ENCODE results near the gene ABCA8.
"Not testable (repeated sequence)": the region's sequence is repeated elsewhere in the genome, so short reads cannot be mapped to it uniquely, and the experiment has no call there.

Gene ABCA8

DNA sequence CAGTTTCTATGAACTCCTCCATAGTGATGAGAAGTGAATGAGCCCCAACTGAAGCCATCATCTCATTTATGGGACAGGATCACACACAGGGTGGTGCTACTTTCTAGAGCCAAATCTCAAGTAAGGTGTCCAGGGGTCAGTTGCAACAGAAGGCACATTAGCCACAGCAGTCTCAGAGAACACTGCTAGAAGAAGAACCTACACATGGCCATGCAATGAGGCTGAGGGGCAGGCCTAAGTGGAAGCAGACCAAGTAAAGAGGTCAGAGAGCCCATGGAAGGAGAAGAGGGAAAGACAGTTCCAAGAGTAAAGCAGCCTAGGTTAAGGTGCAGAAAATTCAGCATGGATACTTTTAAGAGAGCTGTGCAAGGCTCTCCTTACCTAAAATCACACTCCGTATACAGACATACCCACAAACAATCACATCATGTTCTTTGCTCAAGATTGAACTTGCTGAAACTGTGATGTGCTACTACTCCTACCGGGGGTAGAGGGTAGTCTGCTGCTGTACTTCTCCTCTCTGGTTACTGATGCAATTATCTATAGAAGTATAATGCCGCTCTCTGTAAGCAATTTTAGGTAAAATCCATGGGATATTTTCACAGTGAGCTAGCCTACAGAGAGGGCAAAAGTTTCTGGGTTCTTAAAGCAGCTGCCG is 1.7 kb downstream of the ABCA8 start:
- Mint-ChIP-seq H3K27me3 (peaks cover 4% of the 10 kb centered on the region), H3K4me1 (ENCODE audit: low read depth) (no peaks in the 10 kb centered on the region), H3K36me3 (ENCODE audit: low read depth) (no peaks in the 10 kb centered on the region), H3K9me3 (no peaks in the 10 kb centered on the region), H3K27ac (no peak overlapping the region), H3K4me3 (no peak overlapping the region)

DNA sequence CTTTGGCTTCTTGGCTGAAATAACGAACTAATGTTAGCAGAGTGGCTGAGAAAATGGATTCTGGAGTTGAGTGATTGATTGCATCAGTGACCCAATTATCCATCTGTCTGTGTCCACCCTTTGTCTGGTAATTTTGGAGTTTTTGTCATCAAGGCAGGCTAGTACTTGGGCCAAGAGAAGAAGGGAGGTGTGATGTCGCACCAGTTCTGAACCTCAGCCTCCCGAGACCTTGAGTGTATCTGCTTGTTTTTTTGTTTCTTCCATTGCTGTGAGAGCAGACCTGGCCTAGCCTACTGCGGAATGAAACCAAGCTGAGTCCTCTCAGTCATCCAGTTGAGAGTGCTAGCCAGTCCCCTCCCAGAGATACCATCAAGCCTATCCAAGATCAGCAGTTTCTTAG is 4.5 kb downstream of the ABCA8 start:
- H3K4me1 Mint-ChIP-seq (ENCODE audit: low read depth): no peaks in the 10 kb centered on the region
- H3K27ac Mint-ChIP-seq: no peak overlapping the region

DNA sequence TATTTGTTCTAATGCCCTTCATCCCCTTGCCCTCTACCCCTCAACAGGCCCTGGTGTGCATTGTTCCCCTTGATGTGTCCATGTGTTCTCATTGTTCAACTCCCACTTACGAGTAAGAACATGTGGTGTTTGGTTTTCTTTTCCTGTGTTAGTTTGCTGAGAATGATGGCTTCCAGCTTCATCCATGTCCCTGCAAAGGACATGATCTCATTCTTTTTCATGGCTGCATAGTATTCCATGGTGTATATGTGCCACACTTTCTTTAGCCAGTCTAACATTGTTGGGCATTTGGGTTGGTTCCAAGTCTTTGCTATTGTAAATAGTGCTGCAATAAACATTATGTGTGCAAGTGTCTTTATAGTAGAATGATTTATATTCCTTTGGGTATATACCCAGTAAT is 7.3 kb downstream of the ABCA8 start:
- not testable (repeated sequence) for H3K27ac Mint-ChIP-seq; H3K4me1 Mint-ChIP-seq (ENCODE audit: low read depth); H3K9me3 Mint-ChIP-seq; H3K36me3 Mint-ChIP-seq (ENCODE audit: low read depth); H3K4me3 Mint-ChIP-seq; H3K27me3 Mint-ChIP-seq

More for the DNA sequence above, 4.5 kb downstream of the ABCA8 start:
- H3K27me3 Mint-ChIP-seq: no peaks in the 10 kb centered on the region
- H3K9me3 Mint-ChIP-seq: no peaks in the 10 kb centered on the region
- no peaks in the 10 kb centered on the region for H3K36me3 Mint-ChIP-seq (ENCODE audit: low read depth)
- H3K4me3 Mint-ChIP-seq: no peak overlapping the region

DNA sequence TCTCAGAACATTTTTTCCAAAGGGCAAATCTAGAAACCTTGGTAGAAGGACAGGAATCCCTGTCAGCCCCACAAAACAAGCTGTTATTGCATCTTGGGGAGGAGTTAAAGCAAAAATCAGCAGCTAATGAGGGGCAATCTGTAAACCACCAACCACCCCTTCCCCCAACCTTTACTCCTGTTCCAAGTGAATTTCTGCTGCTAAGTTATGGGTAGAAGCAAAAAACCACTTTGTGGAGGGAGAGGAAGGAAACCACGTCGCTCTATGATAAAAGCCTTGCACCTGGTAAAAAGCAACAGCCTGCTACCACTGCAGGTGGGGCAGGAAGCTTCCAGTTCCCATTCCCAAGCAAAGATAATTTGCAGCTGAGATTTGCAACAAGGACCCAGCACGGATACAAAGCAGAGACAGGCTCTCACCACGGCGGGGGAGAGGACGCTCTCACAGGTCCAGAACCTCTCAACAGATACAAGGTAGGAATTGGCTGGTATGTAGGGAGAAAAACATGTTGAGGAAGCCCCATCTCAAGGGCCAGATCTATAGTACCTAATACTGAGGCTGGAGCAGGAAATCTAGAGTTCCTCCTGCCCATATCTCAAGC is 10.7 kb downstream of the ABCA8 start:
- no peak overlapping the region for H3K4me3 Mint-ChIP-seq
- H3K27ac Mint-ChIP-seq: no peak overlapping the region
- H3K4me1 Mint-ChIP-seq (ENCODE audit: low read depth): no peaks in the 10 kb centered on the region

GRCh38 chr17:68943812-68944182 is 11.4 kb downstream of the ABCA8 start:
- not testable (repeated sequence) for H3K4me1 Mint-ChIP-seq (ENCODE audit: low read depth); H3K36me3 Mint-ChIP-seq (ENCODE audit: low read depth); H3K9me3 Mint-ChIP-seq

More for the DNA sequence above, 10.7 kb downstream of the ABCA8 start:
- Mint-ChIP-seq H3K27me3 (no peaks in the 10 kb centered on the region), H3K36me3 (ENCODE audit: low read depth) (no peaks in the 10 kb centered on the region), H3K9me3 (no peaks in the 10 kb centered on the region)

DNA sequence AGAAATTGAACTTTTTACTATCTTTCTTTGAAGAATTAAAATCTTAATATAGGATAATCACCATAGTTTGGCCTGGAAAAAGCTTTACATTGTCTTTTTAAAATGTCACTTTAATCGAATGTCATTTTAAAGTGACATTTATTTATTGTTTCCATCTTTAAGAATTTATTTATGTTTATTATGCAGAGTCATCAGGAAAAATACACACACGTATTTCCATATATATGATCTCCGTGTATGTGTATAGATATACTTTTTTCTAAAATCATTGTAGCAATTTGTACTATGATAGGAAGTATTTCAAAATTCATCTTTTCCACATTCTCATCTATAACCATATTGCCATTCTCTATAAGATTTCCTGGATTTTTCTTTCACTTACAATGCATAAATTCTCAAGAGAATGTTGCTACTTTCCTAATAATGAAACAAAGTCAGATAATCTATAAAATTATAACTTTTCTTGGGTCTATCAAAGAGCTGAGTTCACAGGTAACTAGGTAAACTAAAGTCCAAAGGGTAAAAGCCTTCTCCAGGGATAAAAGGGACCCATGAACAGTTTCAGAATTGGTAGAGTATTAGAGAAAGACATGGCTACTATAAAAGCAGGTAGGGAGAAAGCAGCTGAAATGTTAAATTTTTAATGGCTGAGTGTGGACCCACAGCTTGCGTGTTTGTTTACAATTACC is 11.9 kb downstream of the ABCA8 start:
- Mint-ChIP-seq H3K36me3 (ENCODE audit: low read depth) (no peaks in the 10 kb centered on the region), H3K4me1 (ENCODE audit: low read depth) (no peaks in the 10 kb centered on the region), H3K27me3 (no peaks in the 10 kb centered on the region), H3K27ac (no peak overlapping the region), H3K4me3 (no peak overlapping the region), H3K9me3 (no peaks in the 10 kb centered on the region)

More at GRCh38 chr17:68943812-68944182, 11.4 kb downstream of the ABCA8 start:
- H3K4me3 Mint-ChIP-seq, H3K27ac Mint-ChIP-seq, H3K27me3 Mint-ChIP-seq: not testable (repeated sequence)

DNA sequence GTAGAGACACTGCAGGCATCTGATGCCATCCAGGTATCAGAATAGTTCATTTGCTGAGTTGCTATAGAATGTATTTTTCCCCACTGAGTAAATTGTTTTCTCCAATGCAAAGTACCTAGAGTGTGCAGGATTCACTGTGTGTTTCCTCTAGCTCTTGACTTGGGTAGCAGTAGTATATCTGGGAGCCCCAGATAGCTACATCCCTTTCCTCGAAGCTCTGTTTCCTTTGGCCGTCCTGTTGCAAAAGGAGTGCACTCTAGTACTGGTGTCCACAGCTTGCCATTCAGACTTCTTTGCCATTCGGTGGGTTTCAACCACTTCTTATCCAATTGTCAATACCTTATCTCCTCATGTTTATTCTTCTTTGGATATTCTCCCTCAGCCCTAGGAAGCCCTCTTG is 12.8 kb downstream of the ABCA8 start:
- Mint-ChIP-seq H3K27ac (no peak overlapping the region), H3K4me1 (ENCODE audit: low read depth) (no peaks in the 10 kb centered on the region), H3K9me3 (no peaks in the 10 kb centered on the region), H3K27me3 (no peaks in the 10 kb centered on the region), H3K4me3 (no peak overlapping the region), H3K36me3 (ENCODE audit: low read depth) (no peaks in the 10 kb centered on the region)

DNA sequence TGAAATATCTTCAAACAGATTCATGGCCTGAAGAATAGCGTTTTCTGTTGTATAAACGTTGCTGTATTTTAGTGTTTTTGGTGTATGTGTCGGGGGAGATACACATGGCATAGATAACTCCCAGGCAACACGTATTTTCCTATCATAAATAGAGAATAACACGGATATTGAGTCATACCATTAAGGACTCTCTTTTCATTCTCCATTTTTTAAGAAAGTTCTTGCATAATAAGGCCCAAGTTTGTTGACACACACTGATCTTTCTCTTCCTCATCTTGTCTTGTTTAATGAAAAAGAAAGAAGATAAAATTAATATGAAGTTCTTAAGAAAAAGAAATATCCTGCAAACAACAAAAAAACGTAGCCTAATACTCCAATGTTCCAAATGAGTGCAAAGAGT is 13.4 kb downstream of the ABCA8 start:
- Mint-ChIP-seq H3K27ac (no peak overlapping the region), H3K9me3 (no peaks in the 10 kb centered on the region), H3K36me3 (ENCODE audit: low read depth) (no peaks in the 10 kb centered on the region), H3K4me1 (ENCODE audit: low read depth) (no peaks in the 10 kb centered on the region), H3K4me3 (no peak overlapping the region), H3K27me3 (no peaks in the 10 kb centered on the region)

DNA sequence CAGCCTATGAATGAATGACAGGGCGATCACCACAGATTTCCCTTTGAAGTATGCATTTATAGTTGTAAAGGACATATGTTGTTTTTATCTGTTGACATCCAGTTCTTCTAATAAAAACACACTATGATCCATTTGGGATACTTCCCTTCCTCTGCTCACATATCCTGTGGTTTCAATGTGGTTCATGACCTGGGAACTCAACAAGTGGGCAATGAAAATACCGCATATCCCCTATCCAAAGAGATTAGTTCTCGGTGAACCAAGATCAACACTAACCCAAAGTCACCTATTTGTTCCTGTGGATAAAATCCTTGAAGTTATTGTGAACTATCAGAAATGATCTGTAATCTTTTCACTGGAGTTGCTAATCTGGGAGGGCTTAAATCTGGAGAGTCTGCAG is 16.0 kb downstream of the ABCA8 start:
- Mint-ChIP-seq H3K4me1 (ENCODE audit: low read depth) (no peaks in the 10 kb centered on the region), H3K36me3 (ENCODE audit: low read depth) (no peaks in the 10 kb centered on the region), H3K27ac (no peak overlapping the region), H3K4me3 (no peak overlapping the region), H3K27me3 (peaks cover 5% of the 10 kb centered on the region), H3K9me3 (no peaks in the 10 kb centered on the region)

- Mint-ChIP-seq H3K36me3 (ENCODE audit: low read depth) (no peaks in the 10 kb centered on the region), H3K4me3 (no peak overlapping the region)
Observed at GRCh38 chr17:68937890-68938514, 17.2 kb downstream of the ABCA8 start.

DNA sequence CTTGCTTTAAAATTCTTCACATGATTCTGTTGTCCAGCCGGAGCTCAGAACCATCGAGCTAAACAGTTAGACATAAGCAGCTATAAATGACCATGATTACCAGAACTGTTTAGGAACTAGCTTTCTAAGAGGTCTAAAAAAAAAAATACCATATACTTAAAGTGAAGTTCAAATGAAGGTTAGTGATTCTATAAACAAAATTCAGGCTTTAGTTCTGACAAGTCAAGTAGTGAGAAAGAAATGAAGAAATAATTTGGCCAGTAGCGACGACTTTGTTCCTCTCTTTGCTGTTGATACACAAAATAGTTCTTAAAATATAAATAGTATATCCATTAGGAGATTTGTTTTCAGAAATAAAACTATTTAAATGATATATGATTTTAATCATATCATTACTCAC is 27.7 kb downstream of the ABCA8 start:
- H3K9me3 Mint-ChIP-seq: no peaks in the 10 kb centered on the region
- no peak overlapping the region for H3K27ac Mint-ChIP-seq
- H3K27me3 Mint-ChIP-seq: no peaks in the 10 kb centered on the region
- H3K36me3 Mint-ChIP-seq (ENCODE audit: low read depth): no peaks in the 10 kb centered on the region
- H3K4me1 Mint-ChIP-seq (ENCODE audit: low read depth): no peaks in the 10 kb centered on the region
- no peak overlapping the region for H3K4me3 Mint-ChIP-seq

More at GRCh38 chr17:68937890-68938514, 17.2 kb downstream of the ABCA8 start:
- no peaks in the 10 kb centered on the region for H3K4me1 Mint-ChIP-seq (ENCODE audit: low read depth)
- peaks cover 5% of the 10 kb centered on the region for H3K27me3 Mint-ChIP-seq
- no peak overlapping the region for H3K27ac Mint-ChIP-seq
- H3K9me3 Mint-ChIP-seq: no peaks in the 10 kb centered on the region

GRCh38 chr17:68924793-68925720 is 30.1 kb downstream of the ABCA8 start:
- no peaks in the 10 kb centered on the region for H3K27me3 Mint-ChIP-seq
- no peak overlapping the region for H3K27ac Mint-ChIP-seq
- no peaks in the 10 kb centered on the region for H3K36me3 Mint-ChIP-seq (ENCODE audit: low read depth)
- H3K9me3 Mint-ChIP-seq: no peaks in the 10 kb centered on the region
- H3K4me3 Mint-ChIP-seq: no peak overlapping the region
- no peaks in the 10 kb centered on the region for H3K4me1 Mint-ChIP-seq (ENCODE audit: low read depth)

- Mint-ChIP-seq H3K9me3 (peaks cover 5% of the 10 kb centered on the region), H3K4me1 (ENCODE audit: low read depth) (no peaks in the 10 kb centered on the region), H3K36me3 (ENCODE audit: low read depth) (no peaks in the 10 kb centered on the region), H3K4me3 (no peak overlapping the region), H3K27me3 (no peaks in the 10 kb centered on the region), H3K27ac (no peak overlapping the region)
Observed at GRCh38 chr17:68910789-68911431, 44.3 kb downstream of the ABCA8 start.

DNA sequence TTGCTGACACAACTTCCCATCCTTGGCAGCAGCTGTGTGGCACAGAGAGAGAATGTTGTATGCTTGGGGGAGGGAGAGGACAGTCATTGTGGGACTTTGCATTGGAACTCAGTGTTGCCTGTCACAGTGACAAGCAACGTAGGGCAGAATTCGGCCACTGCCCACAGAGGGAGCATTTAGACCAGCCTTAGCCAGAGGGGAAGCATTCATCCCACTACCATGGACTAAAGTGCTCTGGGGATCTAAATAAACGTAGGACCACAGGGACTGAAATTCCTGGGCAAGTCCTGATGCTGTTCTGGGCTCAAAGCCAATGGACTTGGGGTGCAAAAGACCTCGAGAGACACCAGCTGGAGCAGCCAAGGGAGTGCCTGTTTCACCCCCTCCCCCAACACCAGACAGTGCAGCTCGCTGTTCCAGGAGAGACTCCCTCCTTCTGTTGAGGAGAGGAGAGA is 44.9 kb downstream of the ABCA8 start:
- Mint-ChIP-seq H3K27me3 (no peaks in the 10 kb centered on the region), H3K27ac (no peak overlapping the region), H3K9me3 (peaks cover 5% of the 10 kb centered on the region), H3K36me3 (ENCODE audit: low read depth) (no peaks in the 10 kb centered on the region), H3K4me1 (ENCODE audit: low read depth) (no peaks in the 10 kb centered on the region), H3K4me3 (no peak overlapping the region)

Data from stimulated activated naive CD8-positive, alpha-beta T cell treated with anti-CD3 and anti-CD28 coated beads, Interleukin-15, Interleukin-2, amounts not matched to agents 100 ng/mL and 50 ng/mL, for 24 hours (primary cell).